ENCODE measurements around the gene CTCFL. TPM values are rescaled to one million over a fixed set of nuclear protein-coding genes. Genes with fewer than 3 reads are reported as not detected.

Gene CTCFL
- total RNA-seq, 4 donors from 2014 or later, result 0.14 TPM; not detected in 3

DNA sequence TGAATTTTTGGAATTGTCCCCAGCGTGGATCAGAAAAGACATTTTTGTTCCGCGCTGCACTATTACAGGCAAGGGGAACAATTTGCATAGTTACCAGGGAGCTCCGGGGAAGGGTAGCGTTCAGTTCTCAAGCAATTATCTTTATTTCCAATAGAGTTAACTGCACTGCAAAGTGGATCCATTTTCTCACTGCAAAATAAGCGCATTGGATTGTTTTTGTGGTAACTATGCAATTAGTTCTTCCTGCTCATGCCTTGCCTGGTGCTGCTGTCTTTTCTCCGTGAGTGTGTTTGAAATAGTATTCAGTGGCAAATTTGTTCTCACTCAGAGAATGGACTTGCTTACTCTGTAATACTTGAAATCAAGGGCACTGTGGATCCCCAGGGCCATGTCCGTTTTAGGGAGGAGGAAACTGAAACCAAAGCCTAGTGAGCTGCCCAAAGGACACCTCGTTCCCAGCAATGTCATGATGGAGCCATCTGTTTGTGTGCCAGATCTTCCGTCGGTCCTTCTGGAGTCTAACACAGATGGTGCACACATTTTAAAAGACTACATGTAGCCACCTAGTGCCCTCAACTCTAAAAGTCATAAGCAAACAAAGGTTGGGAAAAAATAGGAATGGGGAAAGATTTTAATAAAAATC is 28.6 kb upstream of the CTCFL start:
- TF ChIP-seq, protein P1, sequence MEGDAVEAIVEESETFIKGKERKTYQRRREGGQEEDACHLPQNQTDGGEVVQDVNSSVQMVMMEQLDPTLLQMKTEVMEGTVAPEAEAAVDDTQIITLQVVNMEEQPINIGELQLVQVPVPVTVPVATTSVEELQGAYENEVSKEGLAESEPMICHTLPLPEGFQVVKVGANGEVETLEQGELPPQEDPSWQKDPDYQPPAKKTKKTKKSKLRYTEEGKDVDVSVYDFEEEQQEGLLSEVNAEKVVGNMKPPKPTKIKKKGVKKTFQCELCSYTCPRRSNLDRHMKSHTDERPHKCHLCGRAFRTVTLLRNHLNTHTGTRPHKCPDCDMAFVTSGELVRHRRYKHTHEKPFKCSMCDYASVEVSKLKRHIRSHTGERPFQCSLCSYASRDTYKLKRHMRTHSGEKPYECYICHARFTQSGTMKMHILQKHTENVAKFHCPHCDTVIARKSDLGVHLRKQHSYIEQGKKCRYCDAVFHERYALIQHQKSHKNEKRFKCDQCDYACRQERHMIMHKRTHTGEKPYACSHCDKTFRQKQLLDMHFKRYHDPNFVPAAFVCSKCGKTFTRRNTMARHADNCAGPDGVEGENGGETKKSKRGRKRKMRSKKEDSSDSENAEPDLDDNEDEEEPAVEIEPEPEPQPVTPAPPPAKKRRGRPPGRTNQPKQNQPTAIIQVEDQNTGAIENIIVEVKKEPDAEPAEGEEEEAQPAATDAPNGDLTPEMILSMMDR (IDR thresholded peaks at IDR 0.05), result no peak
- TF ChIP-seq EP300 (IDR thresholded peaks at IDR 0.05; ENCODE audit: low read depth) (no peak), POLR2AphosphoS5 (IDR thresholded peaks at IDR 0.05) (no peak), POLR2A (IDR thresholded peaks at IDR 0.05) (no peak)
- intact Hi-C loops (cut with DNase I; ENCODE audit: low total_unique reads) (no loop called here), in situ Hi-C loops (cut with MboI; ENCODE audit: low pct_ligation_motif_present in 1 of 4, low pct_unique_long_range_greater_than_20kb in 1 of 4, low sequenced_read_pairs in 3 of 4) (no loop called here)
- no peaks in the 10 kb centered on the region for H3K27me3 ChIP-seq
- peaks cover 3 to 6% (median 4%) of the 10 kb centered on the region in 4 donors for H3K4me1 ChIP-seq
- no peaks in the 10 kb centered on the region for H3K36me3 ChIP-seq
- 87 to 97% methylated on average over 6 to 11 of the region's 11 CpGs for WGBS, 2 donors (ENCODE audit: low coverage in 1 of 2)
- DNase-seq, result no peak
- no peak overlapping the region for H3K27ac ChIP-seq
- H3K4me3 ChIP-seq, result no peak overlapping the region
- H3K9me3 ChIP-seq, result no peaks in the 10 kb centered on the region

DNA sequence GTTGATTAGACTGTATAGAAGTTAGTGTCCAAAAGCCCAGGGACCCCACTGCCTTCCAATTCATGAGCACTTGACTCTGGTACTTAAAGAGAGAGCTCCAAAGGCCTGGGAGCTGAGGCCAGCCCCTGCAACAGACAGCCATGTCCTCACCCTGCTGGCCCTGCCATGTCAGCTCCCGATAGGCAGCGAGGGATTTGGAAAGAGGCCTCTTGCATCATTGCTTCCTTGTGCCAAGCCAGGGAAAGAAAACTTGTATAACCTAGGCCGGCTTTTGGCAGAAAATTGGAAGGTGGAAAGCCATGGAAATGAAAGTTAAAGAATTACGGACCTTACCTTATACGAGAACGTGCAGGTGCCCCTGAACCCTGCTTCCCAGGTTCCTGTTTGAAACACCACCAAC is 27.5 kb upstream of the CTCFL start:
- no peak for TF ChIP-seq POLR2AphosphoS5 (IDR thresholded peaks at IDR 0.05)
- no peak for TF ChIP-seq EP300 (IDR thresholded peaks at IDR 0.05; ENCODE audit: low read depth)
- TF ChIP-seq, protein P1 (IDR thresholded peaks at IDR 0.05), result no peak
- no peak for TF ChIP-seq POLR2A (IDR thresholded peaks at IDR 0.05)
- no peak for DNase-seq
- in situ Hi-C loops (cut with MboI; ENCODE audit: low pct_ligation_motif_present in 1 of 4, low pct_unique_long_range_greater_than_20kb in 1 of 4, low sequenced_read_pairs in 3 of 4) (no loop called here), intact Hi-C loops (cut with DNase I; ENCODE audit: low total_unique reads) (no loop called here)
- no peaks in the 10 kb centered on the region for H3K4me1 ChIP-seq
- H3K27me3 ChIP-seq, result no peaks in the 10 kb centered on the region
- H3K36me3 ChIP-seq, result no peaks in the 10 kb centered on the region
- H3K4me3 ChIP-seq, result no peak overlapping the region
- H3K27ac ChIP-seq, result no peak overlapping the region
- 96 to 97% methylated on average over 4 to 6 of the region's 6 CpGs for WGBS, 2 donors (ENCODE audit: low coverage in 1 of 2)
- no peaks in the 10 kb centered on the region for H3K9me3 ChIP-seq

DNA sequence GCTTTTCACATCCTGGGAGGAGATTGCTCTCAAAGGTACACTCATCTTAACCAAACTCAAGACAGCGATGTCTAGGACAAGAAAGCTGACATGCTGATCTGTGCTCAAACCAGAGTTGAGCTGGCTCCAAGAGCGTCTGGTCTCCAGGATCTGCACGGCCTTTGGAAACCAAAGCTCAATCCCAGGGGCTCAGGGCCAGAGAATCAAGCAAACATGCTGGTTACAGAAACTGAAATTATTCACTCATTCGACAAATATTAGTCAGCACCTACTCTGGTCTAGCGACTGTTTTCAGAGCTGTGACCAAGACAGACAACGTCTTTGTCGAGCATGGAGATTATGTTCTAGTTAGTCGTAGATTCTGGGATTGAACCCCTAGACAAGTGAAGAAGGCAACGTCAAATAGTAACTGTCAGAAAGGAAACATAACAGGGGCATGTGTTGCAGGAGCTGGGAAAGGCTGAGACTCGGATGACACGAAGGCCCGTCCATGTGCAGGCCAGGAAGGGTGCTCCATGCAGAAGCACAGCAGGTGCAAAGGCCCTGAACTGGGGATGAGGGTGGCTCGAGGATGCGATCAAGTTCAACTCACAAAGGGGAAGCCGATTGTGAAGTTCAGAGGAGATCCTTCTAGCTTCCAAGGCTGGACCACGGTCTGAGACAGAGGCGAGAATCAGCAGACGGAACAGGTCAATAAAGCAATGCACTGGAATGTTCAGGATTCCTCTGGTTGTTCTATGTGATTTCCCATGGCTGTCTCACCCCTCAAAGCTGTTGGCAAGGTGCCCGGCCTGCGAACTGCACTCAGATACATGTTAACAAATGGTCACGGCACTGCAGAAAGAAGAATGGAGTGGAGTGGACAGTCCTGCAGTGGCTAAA is 23.5 kb upstream of the CTCFL start:
- DNase-seq, result no peak
- in situ Hi-C loops (cut with MboI; ENCODE audit: low pct_ligation_motif_present in 1 of 4, low pct_unique_long_range_greater_than_20kb in 1 of 4, low sequenced_read_pairs in 3 of 4), result no loop called here

More for the DNA sequence above, 23.5 kb upstream of the CTCFL start:
- no peaks in the 10 kb centered on the region for H3K9me3 ChIP-seq
- intact Hi-C loops (cut with DNase I; ENCODE audit: low total_unique reads), result no loop called here
- H3K4me1 ChIP-seq, result peaks cover 0 to 34% (median 19%) of the 10 kb centered on the region in 4 donors
- H3K27me3 ChIP-seq, result no peaks in the 10 kb centered on the region
- TF ChIP-seq, protein P1 (IDR thresholded peaks at IDR 0.05), result no peak
- TF ChIP-seq EP300 (IDR thresholded peaks at IDR 0.05; ENCODE audit: low read depth) (no peak), POLR2A (IDR thresholded peaks at IDR 0.05) (no peak), POLR2AphosphoS5 (IDR thresholded peaks at IDR 0.05) (no peak)
- no peaks in the 10 kb centered on the region for H3K36me3 ChIP-seq
- no peak overlapping the region for H3K4me3 ChIP-seq
- no peak overlapping the region for H3K27ac ChIP-seq
- 77 to 86% methylated on average over 12 to 20 of the region's 21 CpGs for WGBS, 2 donors (ENCODE audit: low coverage in 1 of 2)
